Measurements from ENCODE around the gene DENND1B.

DNA sequence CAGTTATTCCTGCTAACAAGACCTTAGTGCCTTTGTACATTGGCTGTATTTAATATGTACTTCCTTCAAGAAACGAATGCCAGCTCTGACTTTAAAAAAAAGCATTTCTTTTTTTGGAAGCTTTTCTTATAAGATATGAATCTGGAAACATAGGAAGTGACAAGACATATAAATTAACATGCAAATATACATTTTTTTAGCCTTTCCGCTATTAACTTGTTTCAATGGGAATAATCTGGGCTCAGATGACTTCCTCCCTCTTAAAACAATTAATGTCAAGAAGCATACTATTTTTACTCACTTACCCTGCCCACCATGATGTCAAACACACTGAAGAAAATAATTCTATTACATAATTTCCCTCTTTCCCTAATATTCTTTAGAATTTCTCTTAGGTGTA, 1.4 kb downstream of the DENND1B start:
- no peak for TF ChIP-seq CTCF (IDR thresholded peaks at IDR 0.05; ENCODE audit: low read length)
- TF ChIP-seq EZH2phosphoT487 (IDR thresholded peaks at IDR 0.05; ENCODE audit: low read length): no peak

All from MM.1S (cell line).